CD4-positive, CD25-positive, alpha-beta regulatory T cell (primary cell): ENCODE measurements around the gene PRELID2. TPM values are rescaled to one million over a fixed set of nuclear protein-coding genes. Genes with fewer than 3 reads are reported as not detected.

ENCODE experiments used
- ATAC-seq, 2 donors: fragments of 150-1000 bp; cut with Tn5 transposase; one replicate each; pipeline ENCODE4 v1.10.0; 2021; ENCODE audit warnings: low read depth in 2 of 2, moderate number of reproducible peaks in 2 of 2, moderate library complexity in 1 of 2
- DNase-seq, 3 donors: peaks; one replicate each; pipeline versions ENCODE4 v3.0.0 to v3.0.0-alpha.2; 2012 to 2022; ENCODE audit warnings: mixed read lengths in 1 of 3
- H3K27ac ChIP-seq: one replicate; pipeline ENCODE4 v1.7.0; 2013; ENCODE audit warnings: mild to moderate bottlenecking, low read length; ENCODE audit not compliant: insufficient read depth, poor library complexity, severe bottlenecking
- H3K27me3 ChIP-seq: one replicate; pipeline ENCODE4 v1.7.0; 2013; ENCODE audit warnings: low read length; ENCODE audit not compliant: control insufficient read depth, insufficient read depth
- H3K36me3 ChIP-seq: one replicate; pipeline ENCODE4 v1.7.0; 2013; ENCODE audit warnings: mild to moderate bottlenecking, low read length, moderate library complexity; ENCODE audit not compliant: control insufficient read depth, insufficient read depth
- H3K4me1 ChIP-seq: 2 replicates; pipeline ENCODE4 v1.7.0; 2013; ENCODE audit warnings: mild to moderate bottlenecking, low read length; ENCODE audit not compliant: insufficient read depth, control insufficient read depth, poor library complexity, severe bottlenecking
- H3K4me3 ChIP-seq: one replicate; pipeline ENCODE4 v1.7.0; 2013; ENCODE audit warnings: low read depth, mild to moderate bottlenecking, low read length, moderate library complexity
- H3K9me3 ChIP-seq, 2 experiments: 1 replicate in 1 of 2; 2 replicates in 1 of 2; pipeline ENCODE4 v1.7.0; 2013; ENCODE audit warnings: low read length in 2 of 2, mild to moderate bottlenecking in 1 of 2, moderate library complexity in 1 of 2; ENCODE audit not compliant: control insufficient read depth in 2 of 2
- H3K27ac Mint-ChIP-seq, 3 donors: one replicate each; pipeline ENCODE4 v1.8.0; 2020 to 2022; ENCODE audit warnings: mild to moderate bottlenecking in 3 of 3, mixed read lengths in 3 of 3, moderate library complexity in 2 of 3
- H3K27me3 Mint-ChIP-seq: one replicate; pipeline ENCODE4 v1.8.0; 2022; ENCODE audit warnings: mild to moderate bottlenecking, mixed read lengths
- H3K36me3 Mint-ChIP-seq: one replicate; pipeline ENCODE4 v1.8.0; 2020; ENCODE audit warnings: mixed read lengths
- H3K4me1 Mint-ChIP-seq, 4 donors: one replicate each; pipeline ENCODE4 v1.8.0; 2020 to 2022; ENCODE audit warnings: mixed read lengths in 4 of 4, mild to moderate bottlenecking in 1 of 4
- H3K4me3 Mint-ChIP-seq, 4 donors: one replicate each; pipeline ENCODE4 v1.8.0; 2020 to 2022; ENCODE audit warnings: mild to moderate bottlenecking in 4 of 4, mixed read lengths in 4 of 4, moderate library complexity in 3 of 4
- H3K9me3 Mint-ChIP-seq, 7 donors: one replicate each; pipeline ENCODE4 v1.8.0; 2020 to 2022; ENCODE audit warnings: mixed read lengths in 7 of 7, mild to moderate bottlenecking in 3 of 7, moderate library complexity in 2 of 7
- polyA plus RNA-seq, 4 donors: library from polyadenylated mRNA; unstranded; fragments of 300-500 nt; fragmentation: Illumina TruSeq; gene quantifications; one replicate each; pipeline ENCODE4 v1.2.3, GENCODE V29; 2021
- total RNA-seq: library from RNA; stranded (reverse); gene quantifications from one replicate; pipeline ENCODE4 v1.2.3, GENCODE V29; 2022

The PRELID2 gene
- total and polyA plus RNA-seq, 5 donors from 2014 or later = 0.72 to 3.1 (median 1.8) TPM

GRCh38 chr5:145853781-145854376 is 18.7 kb upstream of the PRELID2 start:
- no peak overlapping the region for H3K27ac ChIP-seq
- H3K4me3 Mint-ChIP-seq = no peak overlapping the region

GRCh38 chr5:145852990-145853389 is 17.8 kb upstream of the PRELID2 start:
- Mint-ChIP-seq H3K36me3 (no peaks in the 10 kb centered on the region), H3K9me3 (peaks cover 0 to 4% (median 1%) of the 10 kb centered on the region in 7 donors), H3K4me3 (no peak overlapping the region), H3K4me1 (peaks cover 0 to 4% (median 0%) of the 10 kb centered on the region in 4 donors), H3K27me3 (peaks cover 4% of the 10 kb centered on the region), H3K27ac (no peak overlapping the region)
- Histone ChIP-seq H3K36me3 (no peaks in the 10 kb centered on the region), H3K9me3 (no peaks in the 10 kb centered on the region), H3K27ac (no peak overlapping the region), H3K27me3 (peaks cover 5% of the 10 kb centered on the region), H3K4me3 (no peak overlapping the region), H3K4me1 (peaks cover 6% of the 10 kb centered on the region)
- DNase-seq (no peak), ATAC-seq (no peak)

More at GRCh38 chr5:145853781-145854376, 18.7 kb upstream of the PRELID2 start:
- Mint-ChIP-seq H3K27ac (no peak overlapping the region), H3K36me3 (no peaks in the 10 kb centered on the region), H3K27me3 (peaks cover 4% of the 10 kb centered on the region), H3K9me3 (peaks cover 0 to 4% (median 2%) of the 10 kb centered on the region in 7 donors), H3K4me1 (peaks cover 0 to 4% (median 0%) of the 10 kb centered on the region in 4 donors)
- Histone ChIP-seq H3K9me3 (no peaks in the 10 kb centered on the region), H3K4me3 (no peak overlapping the region), H3K27me3 (peaks cover 2% of the 10 kb centered on the region), H3K36me3 (no peaks in the 10 kb centered on the region), H3K4me1 (peaks cover 6% of the 10 kb centered on the region)
- no peak for DNase-seq
- no peak for ATAC-seq

- no peak for DNase-seq
- no peak overlapping the region for H3K27ac Mint-ChIP-seq
- H3K36me3 ChIP-seq = no peaks in the 10 kb centered on the region
Measured at GRCh38 chr5:145848854-145849253, 13.7 kb upstream of the PRELID2 start.

GRCh38 chr5:145847499-145848497 is 12.7 kb upstream of the PRELID2 start:
- no peak for DNase-seq

More at GRCh38 chr5:145848854-145849253, 13.7 kb upstream of the PRELID2 start:
- ATAC-seq = no peak
- H3K4me3 ChIP-seq = no peak overlapping the region
- H3K9me3 ChIP-seq = no peaks in the 10 kb centered on the region
- H3K27me3 ChIP-seq = peaks cover 7% of the 10 kb centered on the region
- H3K36me3 Mint-ChIP-seq = no peaks in the 10 kb centered on the region
- no peak overlapping the region for H3K27ac ChIP-seq
- peaks cover 5% of the 10 kb centered on the region for H3K27me3 Mint-ChIP-seq
- no peaks in the 10 kb centered on the region for H3K4me1 Mint-ChIP-seq
- no peak overlapping the region for H3K4me3 Mint-ChIP-seq
- H3K4me1 ChIP-seq = no peaks in the 10 kb centered on the region
- H3K9me3 Mint-ChIP-seq = peaks cover 0 to 4% (median 0%) of the 10 kb centered on the region in 7 donors

GRCh38 chr5:145846081-145846480 is 10.9 kb upstream of the PRELID2 start:
- H3K9me3 ChIP-seq = no peaks in the 10 kb centered on the region
- H3K9me3 Mint-ChIP-seq = peaks cover 0 to 4% (median 2%) of the 10 kb centered on the region in 7 donors
- H3K27me3 ChIP-seq = peaks cover 5% of the 10 kb centered on the region
- H3K27ac ChIP-seq = no peak overlapping the region
- H3K4me3 Mint-ChIP-seq = no peak overlapping the region
- ATAC-seq (no peak), DNase-seq (no peak)
- H3K4me1 Mint-ChIP-seq = no peaks in the 10 kb centered on the region
- no peak overlapping the region for H3K27ac Mint-ChIP-seq
- no peaks in the 10 kb centered on the region for H3K36me3 ChIP-seq
- peaks cover 5% of the 10 kb centered on the region for H3K27me3 Mint-ChIP-seq
- H3K36me3 Mint-ChIP-seq = no peaks in the 10 kb centered on the region
- H3K4me1 ChIP-seq = no peaks in the 10 kb centered on the region
- H3K4me3 ChIP-seq = no peak overlapping the region

More at GRCh38 chr5:145847499-145848497, 12.7 kb upstream of the PRELID2 start:
- no peak for ATAC-seq
- Mint-ChIP-seq H3K4me1 (no peaks in the 10 kb centered on the region), H3K36me3 (no peaks in the 10 kb centered on the region), H3K9me3 (peaks cover 0 to 4% (median 2%) of the 10 kb centered on the region in 7 donors), H3K27me3 (peaks cover 5% of the 10 kb centered on the region), H3K27ac (no peak overlapping the region), H3K4me3 (no peak overlapping the region)
- peaks cover 5% of the 10 kb centered on the region for H3K27me3 ChIP-seq
- no peaks in the 10 kb centered on the region for H3K4me1 ChIP-seq
- H3K4me3 ChIP-seq = no peak overlapping the region
- no peaks in the 10 kb centered on the region for H3K9me3 ChIP-seq
- no peak overlapping the region for H3K27ac ChIP-seq
- H3K36me3 ChIP-seq = no peaks in the 10 kb centered on the region

GRCh38 chr5:145841299-145841698 is 6.2 kb upstream of the PRELID2 start:
- H3K36me3 Mint-ChIP-seq = no peaks in the 10 kb centered on the region
- peaks cover 10% of the 10 kb centered on the region for H3K27me3 Mint-ChIP-seq
- H3K4me3 ChIP-seq = no peak overlapping the region
- no peaks in the 10 kb centered on the region for H3K9me3 ChIP-seq
- H3K4me1 ChIP-seq = no peaks in the 10 kb centered on the region
- peaks cover 0 to 2% (median 0%) of the 10 kb centered on the region in 7 donors for H3K9me3 Mint-ChIP-seq
- ATAC-seq = no peak
- H3K27me3 ChIP-seq = no peaks in the 10 kb centered on the region
- H3K4me3 Mint-ChIP-seq = no peak overlapping the region
- DNase-seq = no peak
- peaks cover 0 to 5% (median 1%) of the 10 kb centered on the region in 4 donors for H3K4me1 Mint-ChIP-seq
- H3K36me3 ChIP-seq = no peaks in the 10 kb centered on the region
- no peak overlapping the region for H3K27ac Mint-ChIP-seq
- no peak overlapping the region for H3K27ac ChIP-seq

- Mint-ChIP-seq H3K27ac (no peak overlapping the region), H3K27me3 (peaks cover 14% of the 10 kb centered on the region), H3K4me3 (no peak overlapping the region), H3K4me1 (peaks cover 0 to 7% (median 2%) of the 10 kb centered on the region in 4 donors), H3K9me3 (peaks cover 0 to 2% (median 0%) of the 10 kb centered on the region in 7 donors), H3K36me3 (no peaks in the 10 kb centered on the region)
- H3K27ac ChIP-seq = no peak overlapping the region
- no peaks in the 10 kb centered on the region for H3K9me3 ChIP-seq
- ATAC-seq = no peak
- H3K4me3 ChIP-seq = no peak overlapping the region
- no peak for DNase-seq
- no peaks in the 10 kb centered on the region for H3K36me3 ChIP-seq
- H3K4me1 ChIP-seq = peaks cover 4% of the 10 kb centered on the region
- no peaks in the 10 kb centered on the region for H3K27me3 ChIP-seq
Measured at GRCh38 chr5:145840458-145841132, 5.5 kb upstream of the PRELID2 start.
